Endothelial cell of umbilical vein (primary cell): ENCODE measurements around the gene CCDC9B. TPM values are rescaled to one million over a fixed set of nuclear protein-coding genes. Genes with fewer than 3 reads are reported as not detected.

Experiments used
- BruUV-seq: library from RNA; stranded (reverse); fragments of 400-500 nt; replicated peaks from 2 replicates; lab custom pipeline; 2021; lab: Mats Ljungman, UMichigan
- CTCF ChIA-PET: fragments of 300-600, 350-600 bp; sonication (Branson Sonifier 250); formaldehyde crosslinking; loops from one replicate; lab custom pipeline; 2021; ENCODE audit warnings: antibody characterized with exemption, inconsistent platforms; lab: Charles Lee
- POLR2A ChIA-PET: fragments of 300-600, 350-600 bp; sonication (Branson Sonifier 250); formaldehyde crosslinking; loops from one replicate; lab custom pipeline; 2021; ENCODE audit warnings: antibody characterized with exemption, inconsistent platforms; lab: Charles Lee
- DNase-seq: peaks from one replicate; pipeline ENCODE4 v3.0.0-alpha.2; 2011; ENCODE audit warnings: low read depth, low spot score
- FAIRE-seq: peaks from 2 replicates; lab custom pipeline; 2011; peaks lifted over from hg19 to GRCh38; lab: Jason Lieb, UNC
- H2AFZ ChIP-seq: 2 replicates; pipeline ENCODE4 v1.6.0; 2012; ENCODE audit warnings: low read depth, low read length, control low read depth, inconsistent platforms
- H3K27ac ChIP-seq: 2 replicates; pipeline ENCODE4 v1.5.1; 2011; ENCODE audit warnings: low read depth, mild to moderate bottlenecking, control low read depth, low read length, moderate library complexity; ENCODE audit not compliant: insufficient read depth
- H3K27me3 ChIP-seq, 2 experiments: 2 replicates each; pipeline versions ENCODE4 v1.6.0 to v1.6.1; 2011; ENCODE audit warnings: low read length in 2 of 2, mixed read lengths in 1 of 2; ENCODE audit not compliant: control insufficient read depth in 2 of 2, insufficient read depth in 2 of 2
- H3K36me3 ChIP-seq, 2 experiments: 2 replicates in 1 of 2; 3 replicates in 1 of 2; pipeline ENCODE4 v1.5.1; 2011; ENCODE audit warnings: low read length in 2 of 2, mild to moderate bottlenecking in 1 of 2, moderate library complexity in 1 of 2; ENCODE audit not compliant: control insufficient read depth in 2 of 2, insufficient read depth in 2 of 2; ENCODE audit errors: extremely low read depth in 1 of 2
- H3K4me1 ChIP-seq: 3 replicates; pipeline ENCODE4 v1.5.1; 2011; ENCODE audit warnings: mild to moderate bottlenecking, low read length; ENCODE audit not compliant: control insufficient read depth, insufficient read depth; ENCODE audit errors: extremely low read depth
- H3K4me2 ChIP-seq: 2 replicates; pipeline ENCODE4 v1.6.1; 2011; ENCODE audit warnings: low read length, control low read depth, mixed read lengths; ENCODE audit not compliant: insufficient read depth
- H3K4me3 ChIP-seq, 3 experiments: fragments of 200-600 bp in 1 of 3; sonication (generic), shearing (Covaris generic) in 1 of 3; replicated peaks in 1 of 3; 2 replicates each; pipeline ENCODE4 v1.5.1; 2011 to 2016; ENCODE audit warnings: control low read depth in 3 of 3, low read length in 3 of 3, mild to moderate bottlenecking in 2 of 3, inconsistent platforms in 1 of 3, low read depth in 1 of 3, moderate library complexity in 1 of 3; ENCODE audit not compliant: insufficient read depth in 1 of 3
- H3K79me2 ChIP-seq: 2 replicates; pipeline ENCODE4 v1.6.0; 2012; ENCODE audit warnings: low read length, inconsistent platforms; ENCODE audit not compliant: control insufficient read depth, insufficient read depth
- H3K9ac ChIP-seq: replicated peaks from 2 replicates; pipeline ENCODE3; 2011; ENCODE audit warnings: low read length, control low read depth; ENCODE audit not compliant: insufficient read depth; ENCODE audit errors: extremely low read depth
- H3K9me1 ChIP-seq: replicated peaks from 3 replicates; pipeline ENCODE4 v1.6.0; 2011; ENCODE audit warnings: mild to moderate bottlenecking, low read length; ENCODE audit not compliant: control insufficient read depth, insufficient read depth; ENCODE audit errors: extremely low read depth
- H3K9me3 ChIP-seq: replicated peaks from 2 replicates; pipeline ENCODE4 v1.5.1; 2012; ENCODE audit warnings: low read length, inconsistent platforms; ENCODE audit not compliant: control insufficient read depth, insufficient read depth
- H4K20me1 ChIP-seq: replicated peaks from 2 replicates; pipeline ENCODE3; 2011; ENCODE audit warnings: mild to moderate bottlenecking, low read length; ENCODE audit not compliant: control insufficient read depth, insufficient read depth; ENCODE audit errors: extremely low read depth
- CTCF ChIP-seq, 2 donors: IDR thresholded peaks; 1 replicate in 1 of 2; 2 replicates in 1 of 2; pipeline ENCODE4 v1.5.1; 2011; ENCODE audit warnings: low read length in 2 of 2, mild to moderate bottlenecking in 2 of 2, moderate library complexity in 2 of 2, control low read depth in 1 of 2, inconsistent platforms in 1 of 2, low read depth in 1 of 2; ENCODE audit not compliant: insufficient read depth in 1 of 2; ENCODE audit errors: extremely low read depth in 1 of 2
- EZH2 ChIP-seq: IDR thresholded peaks from 2 replicates; pipeline ENCODE4 v1.6.1; 2012; ENCODE audit warnings: borderline replicate concordance, low read depth, mild to moderate bottlenecking, moderate library complexity, low read length, inconsistent platforms; ENCODE audit not compliant: severe bottlenecking
- GATA2 ChIP-seq: IDR thresholded peaks from 2 replicates; pipeline ENCODE4 v1.7.0; 2011; ENCODE audit warnings: low read depth, mild to moderate bottlenecking, moderate library complexity, mixed read lengths, low read length; ENCODE audit not compliant: insufficient read length, insufficient read depth
- MAX ChIP-seq: IDR thresholded peaks from 2 replicates; pipeline ENCODE4 v1.6.1; 2011; ENCODE audit not compliant: insufficient read depth, insufficient read length
- POLR2AphosphoS5 ChIP-seq: IDR thresholded peaks from 2 replicates; pipeline ENCODE4 v1.6.1; 2012; ENCODE audit warnings: low read depth, mild to moderate bottlenecking, control low read depth, low read length, moderate library complexity; ENCODE audit not compliant: insufficient read depth
- dilution Hi-C: fragments of 300-500 bp; cut with MboI; formaldehyde crosslinking; loops from one replicate; pipeline ENCODE4 v1.15.0; 2019; ENCODE audit warnings: low sequenced_read_pairs; ENCODE audit not compliant: extremely low pct_ligation_motif_present
- intact Hi-C: fragments of 100-400 bp; cut with micrococcal nuclease; formaldehyde crosslinking; loops from one replicate; pipeline ENCODE4 v1.10.0; 2022
- polyA plus RNA-seq, 4 experiments: library from polyadenylated mRNA; depleted of rRNA in 3 of 4; stranded (reverse) in 3 of 4; unstranded in 1 of 4; fragments of >200 nt; gene quantifications; 2 replicates each; pipeline versions ENCODE4 v1.2.1 to v1.2.3, GENCODE V29; 2011 to 2012; ENCODE audit warnings: missing spikeins in 1 of 4
- total RNA-seq: library from RNA; stranded (reverse); gene quantifications from 2 replicates; pipeline ENCODE4 v1.2.3, GENCODE V29; 2021

CCDC9B gene
- total and polyA plus RNA-seq, 2 donors (not counting 3 experiments of a cell fraction or from before 2014, with no cell fraction given) = 7.6 to 46.0 TPM

- H3K27me3 ChIP-seq = no peaks in the 10 kb centered on the region
- POLR2A ChIA-PET = no interaction called here
- H4K20me1 ChIP-seq = no peaks in the 10 kb centered on the region
- H2AFZ ChIP-seq = peak overlapping the region; percentile 70
- H3K4me3 ChIP-seq = no peak overlapping the region
- no peak overlapping the region for H3K9ac ChIP-seq
- H3K9me3 ChIP-seq = no peaks in the 10 kb centered on the region
- no peaks in the 10 kb centered on the region for H3K36me3 ChIP-seq
- H3K9me1 ChIP-seq = no peaks in the 10 kb centered on the region
- intact Hi-C loops = loop anchor here (1.0 kb wide), 2 partner anchors 38 to 163 kb away; partner anchors contain the start of gene KNSTRN
- H3K79me2 ChIP-seq = peaks cover 5% of the 10 kb centered on the region
- H3K27ac ChIP-seq = peak overlapping the region; percentile 96
- FAIRE-seq = peak; percentile 92
- peak; percentile 74 to 88 for TF ChIP-seq CTCF (IDR thresholded peaks at IDR 0.05; ENCODE audit: extremely low read depth in 1 of 2, insufficient read depth in 1 of 2, low read depth in 1 of 2, low read length in 2 of 2)
- TF ChIP-seq MAX = no peak
- TF ChIP-seq EZH2 = no peak
- no peak for TF ChIP-seq GATA2
- no peak for TF ChIP-seq POLR2AphosphoS5
- dilution Hi-C loops = no loop called here
- peak; percentile 36 for DNase-seq
- no peak overlapping the region for H3K4me2 ChIP-seq
- H3K4me1 ChIP-seq = peaks cover 41% of the 10 kb centered on the region
- CTCF ChIA-PET = interaction anchor here (0.8 to 3.2 kb wide), 27 partner anchors 11 to 207 kb away, joined by 3 to 82 read pairs (median 7); partner anchors contain the start of genes DISP2, INAFM2, IVD and KNSTRN
- BruUV-seq = no TSS peak
These were observed 3.9 kb upstream of the CCDC9B start for GRCh38 chr15:40344631-40345120.
